DMS53 (cell line): Measurements from ENCODE around the gene TRIM10.
"Not testable (repeated sequence)": the region's sequence is repeated elsewhere in the genome, so short reads cannot be mapped to it uniquely, and the experiment has no call there.

ENCODE experiments used
- DNase-seq: peaks from one replicate; lab custom pipeline; 2025; lab: John Stamatoyannopoulos, UW

Gene TRIM10

GRCh38 chr6:30172681-30173080 lies 11.7 kb upstream of the TRIM10 start:
- no peak for DNase-seq

- DNase-seq: peak; percentile 60
Observed at GRCh38 chr6:30171677-30172471, 10.9 kb upstream of the TRIM10 start.

GRCh38 chr6:30169658-30170614 lies 8.9 kb upstream of the TRIM10 start:
- peak; percentile 73 for DNase-seq

- no peak for DNase-seq
Observed at GRCh38 chr6:30168741-30169140, 7.7 kb upstream of the TRIM10 start.

GRCh38 chr6:30167101-30167500 lies 6.1 kb upstream of the TRIM10 start:
- no peak for DNase-seq

- not testable (repeated sequence) for DNase-seq
Observed at GRCh38 chr6:30165238-30165637, 4.2 kb upstream of the TRIM10 start.

- DNase-seq: no peak
Observed at GRCh38 chr6:30164714-30165113, 3.7 kb upstream of the TRIM10 start.

GRCh38 chr6:30163918-30164654 lies 3.1 kb upstream of the TRIM10 start:
- DNase-seq: no peak

GRCh38 chr6:30163090-30163917 lies 2.3 kb upstream of the TRIM10 start, which contains the start of gene TRIM15:
Gene TRIM15, plus strand, starts transcription at chr6:30163546. Its CDS starts 139 bp downstream, at chr6:30163685.
- DNase-seq: peak; percentile 82

- DNase-seq: no peak
Observed at GRCh38 chr6:30162265-30163089, 1.5 kb upstream of the TRIM10 start.

- DNase-seq: no peak
Observed at GRCh38 chr6:30160008-30160784, 815 bp downstream of the TRIM10 start.

- DNase-seq: no peak
Observed at GRCh38 chr6:30158475-30159040, 2.5 kb downstream of the TRIM10 start.

GRCh38 chr6:30157999-30158398 lies 3.0 kb downstream of the TRIM10 start:
- no peak for DNase-seq

- no peak for DNase-seq
Observed at GRCh38 chr6:30157581-30157980, 3.4 kb downstream of the TRIM10 start.

- no peak for DNase-seq
Observed at GRCh38 chr6:30156774-30157173, 4.2 kb downstream of the TRIM10 start.

GRCh38 chr6:30156262-30156599 lies 4.8 kb downstream of the TRIM10 start:
- DNase-seq: peak; percentile 16

GRCh38 chr6:30155520-30156261 lies 5.3 kb downstream of the TRIM10 start:
- no peak for DNase-seq

- peak; percentile 52 for DNase-seq
Observed at GRCh38 chr6:30154709-30155519, 6.1 kb downstream of the TRIM10 start.
